ENCODE data around the gene KCTD5.

KCTD5 gene

DNA sequence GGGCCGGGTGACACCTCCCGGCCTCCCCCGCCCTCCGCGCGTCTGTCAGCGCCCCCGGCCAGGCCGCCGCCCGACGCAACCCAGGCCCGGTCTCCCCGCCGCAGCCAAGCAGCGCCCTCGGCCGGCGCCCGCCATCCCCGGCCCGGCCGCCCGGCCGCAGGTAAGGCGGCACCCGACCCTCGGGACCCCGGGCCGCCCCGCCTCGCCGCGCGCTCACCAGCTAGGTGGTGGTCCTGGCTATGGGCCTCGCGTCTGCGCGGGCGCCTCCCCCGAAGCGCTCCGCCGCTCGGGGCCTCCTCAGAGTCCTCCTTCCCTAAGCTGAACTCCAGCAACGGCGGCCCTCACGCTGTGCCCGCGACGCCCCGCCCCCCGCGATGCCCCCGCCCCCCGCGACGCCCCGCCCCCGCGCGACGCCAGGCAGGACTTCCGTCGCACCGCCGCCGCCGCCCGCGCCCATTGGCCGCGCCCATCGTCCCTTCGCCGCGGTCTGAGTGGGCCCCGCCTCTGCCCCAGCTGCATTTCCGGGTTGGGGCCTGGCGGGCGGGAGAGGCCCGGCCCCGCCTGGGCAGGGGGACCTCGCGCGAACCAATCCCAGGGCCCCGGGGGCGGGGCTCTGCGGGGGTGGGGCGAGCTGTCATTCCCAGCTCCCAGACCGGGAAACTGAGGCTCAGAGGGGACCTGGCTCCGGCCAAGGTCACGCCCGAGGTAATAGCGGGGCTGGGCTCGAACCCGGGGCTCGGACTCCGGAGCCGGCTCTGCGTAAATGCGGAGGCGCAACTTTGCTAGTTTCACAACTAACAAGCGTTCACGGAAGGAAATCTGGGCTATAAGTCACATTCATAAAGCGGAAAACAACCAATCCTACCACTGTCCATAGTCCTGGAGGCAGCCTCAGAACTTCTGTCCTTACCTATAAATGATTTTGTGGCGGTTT, 9.0 kb upstream of the KCTD5 start (continued):
- TF ChIP-seq, protein P1, sequence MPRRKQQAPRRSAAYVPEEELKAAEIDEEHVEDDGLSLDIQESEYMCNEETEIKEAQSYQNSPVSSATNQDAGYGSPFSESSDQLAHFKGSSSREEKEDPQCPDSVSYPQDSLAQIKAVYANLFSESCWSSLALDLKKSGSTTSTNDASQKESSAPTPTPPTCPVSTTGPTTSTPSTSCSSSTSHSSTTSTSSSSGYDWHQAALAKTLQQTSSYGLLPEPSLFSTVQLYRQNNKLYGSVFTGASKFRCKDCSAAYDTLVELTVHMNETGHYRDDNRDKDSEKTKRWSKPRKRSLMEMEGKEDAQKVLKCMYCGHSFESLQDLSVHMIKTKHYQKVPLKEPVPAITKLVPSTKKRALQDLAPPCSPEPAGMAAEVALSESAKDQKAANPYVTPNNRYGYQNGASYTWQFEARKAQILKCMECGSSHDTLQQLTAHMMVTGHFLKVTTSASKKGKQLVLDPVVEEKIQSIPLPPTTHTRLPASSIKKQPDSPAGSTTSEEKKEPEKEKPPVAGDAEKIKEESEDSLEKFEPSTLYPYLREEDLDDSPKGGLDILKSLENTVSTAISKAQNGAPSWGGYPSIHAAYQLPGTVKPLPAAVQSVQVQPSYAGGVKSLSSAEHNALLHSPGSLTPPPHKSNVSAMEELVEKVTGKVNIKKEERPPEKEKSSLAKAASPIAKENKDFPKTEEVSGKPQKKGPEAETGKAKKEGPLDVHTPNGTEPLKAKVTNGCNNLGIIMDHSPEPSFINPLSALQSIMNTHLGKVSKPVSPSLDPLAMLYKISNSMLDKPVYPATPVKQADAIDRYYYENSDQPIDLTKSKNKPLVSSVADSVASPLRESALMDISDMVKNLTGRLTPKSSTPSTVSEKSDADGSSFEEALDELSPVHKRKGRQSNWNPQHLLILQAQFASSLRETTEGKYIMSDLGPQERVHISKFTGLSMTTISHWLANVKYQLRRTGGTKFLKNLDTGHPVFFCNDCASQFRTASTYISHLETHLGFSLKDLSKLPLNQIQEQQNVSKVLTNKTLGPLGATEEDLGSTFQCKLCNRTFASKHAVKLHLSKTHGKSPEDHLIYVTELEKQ (tag by site-specific recombination; IDR thresholded peaks at IDR 0.05; ENCODE audit: borderline replicate concordance), result no peak
- TF ChIP-seq ZFP69B (tag by site-specific recombination; IDR thresholded peaks at IDR 0.05), result peak; percentile 13; the same call in 1 of the 2 replicates
- TF ChIP-seq BCL11B (tag by site-specific recombination; IDR thresholded peaks at IDR 0.05; ENCODE audit: low read depth), result 0 out of 2 replicates have a peak, but pooled peaks have one; percentile 33
- TF ChIP-seq, protein P2, sequence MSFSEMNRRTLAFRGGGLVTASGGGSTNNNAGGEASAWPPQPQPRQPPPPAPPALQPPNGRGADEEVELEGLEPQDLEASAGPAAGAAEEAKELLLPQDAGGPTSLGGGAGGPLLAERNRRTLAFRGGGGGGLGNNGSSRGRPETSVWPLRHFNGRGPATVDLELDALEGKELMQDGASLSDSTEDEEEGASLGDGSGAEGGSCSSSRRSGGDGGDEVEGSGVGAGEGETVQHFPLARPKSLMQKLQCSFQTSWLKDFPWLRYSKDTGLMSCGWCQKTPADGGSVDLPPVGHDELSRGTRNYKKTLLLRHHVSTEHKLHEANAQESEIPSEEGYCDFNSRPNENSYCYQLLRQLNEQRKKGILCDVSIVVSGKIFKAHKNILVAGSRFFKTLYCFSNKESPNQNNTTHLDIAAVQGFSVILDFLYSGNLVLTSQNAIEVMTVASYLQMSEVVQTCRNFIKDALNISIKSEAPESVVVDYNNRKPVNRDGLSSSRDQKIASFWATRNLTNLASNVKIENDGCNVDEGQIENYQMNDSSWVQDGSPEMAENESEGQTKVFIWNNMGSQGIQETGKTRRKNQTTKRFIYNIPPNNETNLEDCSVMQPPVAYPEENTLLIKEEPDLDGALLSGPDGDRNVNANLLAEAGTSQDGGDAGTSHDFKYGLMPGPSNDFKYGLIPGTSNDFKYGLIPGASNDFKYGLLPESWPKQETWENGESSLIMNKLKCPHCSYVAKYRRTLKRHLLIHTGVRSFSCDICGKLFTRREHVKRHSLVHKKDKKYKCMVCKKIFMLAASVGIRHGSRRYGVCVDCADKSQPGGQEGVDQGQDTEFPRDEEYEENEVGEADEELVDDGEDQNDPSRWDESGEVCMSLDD (tag by site-specific recombination; IDR thresholded peaks at IDR 0.05), result no peak
- 0 out of 2 replicates have a peak, but pooled peaks have one; percentile 10 for TF ChIP-seq ZNF596 (tag by site-specific recombination; IDR thresholded peaks at IDR 0.05)
- TF ChIP-seq, protein P3, sequence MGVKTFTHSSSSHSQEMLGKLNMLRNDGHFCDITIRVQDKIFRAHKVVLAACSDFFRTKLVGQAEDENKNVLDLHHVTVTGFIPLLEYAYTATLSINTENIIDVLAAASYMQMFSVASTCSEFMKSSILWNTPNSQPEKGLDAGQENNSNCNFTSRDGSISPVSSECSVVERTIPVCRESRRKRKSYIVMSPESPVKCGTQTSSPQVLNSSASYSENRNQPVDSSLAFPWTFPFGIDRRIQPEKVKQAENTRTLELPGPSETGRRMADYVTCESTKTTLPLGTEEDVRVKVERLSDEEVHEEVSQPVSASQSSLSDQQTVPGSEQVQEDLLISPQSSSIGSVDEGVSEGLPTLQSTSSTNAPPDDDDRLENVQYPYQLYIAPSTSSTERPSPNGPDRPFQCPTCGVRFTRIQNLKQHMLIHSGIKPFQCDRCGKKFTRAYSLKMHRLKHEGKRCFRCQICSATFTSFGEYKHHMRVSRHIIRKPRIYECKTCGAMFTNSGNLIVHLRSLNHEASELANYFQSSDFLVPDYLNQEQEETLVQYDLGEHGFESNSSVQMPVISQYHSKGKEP (tag by site-specific recombination; IDR thresholded peaks at IDR 0.05), result no peak
- TF ChIP-seq KLF16 (tag by site-specific recombination; IDR thresholded peaks at IDR 0.05), result 0 out of 2 replicates have a peak, but pooled peaks have one; percentile 24
- peak; percentile 14; the same call in 1 of the 2 replicates for TF ChIP-seq GLIS1 (tag by site-specific recombination; IDR thresholded peaks at IDR 0.05)
- TF ChIP-seq KLF7 (tag by site-specific recombination; IDR thresholded peaks at IDR 0.05; ENCODE audit: borderline replicate concordance), result no peak
- TF ChIP-seq KLF8 (tag by site-specific recombination; IDR thresholded peaks at IDR 0.05), result peak; percentile 71
- TF ChIP-seq ZNF600 (tag by site-specific recombination; IDR thresholded peaks at IDR 0.05), result peak; percentile 63; the same call in 1 of the 2 replicates
- TF ChIP-seq ZFP41 (tag by site-specific recombination; IDR thresholded peaks at IDR 0.05; ENCODE audit: borderline replicate concordance), result no peak
- TF ChIP-seq KLF9 (tag by site-specific recombination; IDR thresholded peaks at IDR 0.05; ENCODE audit: low read depth), result peak; percentile 76
- peak; percentile 25; the same call in 1 of the 2 replicates for TF ChIP-seq GLIS2 (tag by site-specific recombination; IDR thresholded peaks at IDR 0.05)
- peak; percentile 75 for TF ChIP-seq SP3 (tag by site-specific recombination; IDR thresholded peaks at IDR 0.05)
- TF ChIP-seq PATZ1 (tag by site-specific recombination; IDR thresholded peaks at IDR 0.05), result peak; percentile 61; the same call in 1 of the 2 replicates
- TF ChIP-seq, protein P4, sequence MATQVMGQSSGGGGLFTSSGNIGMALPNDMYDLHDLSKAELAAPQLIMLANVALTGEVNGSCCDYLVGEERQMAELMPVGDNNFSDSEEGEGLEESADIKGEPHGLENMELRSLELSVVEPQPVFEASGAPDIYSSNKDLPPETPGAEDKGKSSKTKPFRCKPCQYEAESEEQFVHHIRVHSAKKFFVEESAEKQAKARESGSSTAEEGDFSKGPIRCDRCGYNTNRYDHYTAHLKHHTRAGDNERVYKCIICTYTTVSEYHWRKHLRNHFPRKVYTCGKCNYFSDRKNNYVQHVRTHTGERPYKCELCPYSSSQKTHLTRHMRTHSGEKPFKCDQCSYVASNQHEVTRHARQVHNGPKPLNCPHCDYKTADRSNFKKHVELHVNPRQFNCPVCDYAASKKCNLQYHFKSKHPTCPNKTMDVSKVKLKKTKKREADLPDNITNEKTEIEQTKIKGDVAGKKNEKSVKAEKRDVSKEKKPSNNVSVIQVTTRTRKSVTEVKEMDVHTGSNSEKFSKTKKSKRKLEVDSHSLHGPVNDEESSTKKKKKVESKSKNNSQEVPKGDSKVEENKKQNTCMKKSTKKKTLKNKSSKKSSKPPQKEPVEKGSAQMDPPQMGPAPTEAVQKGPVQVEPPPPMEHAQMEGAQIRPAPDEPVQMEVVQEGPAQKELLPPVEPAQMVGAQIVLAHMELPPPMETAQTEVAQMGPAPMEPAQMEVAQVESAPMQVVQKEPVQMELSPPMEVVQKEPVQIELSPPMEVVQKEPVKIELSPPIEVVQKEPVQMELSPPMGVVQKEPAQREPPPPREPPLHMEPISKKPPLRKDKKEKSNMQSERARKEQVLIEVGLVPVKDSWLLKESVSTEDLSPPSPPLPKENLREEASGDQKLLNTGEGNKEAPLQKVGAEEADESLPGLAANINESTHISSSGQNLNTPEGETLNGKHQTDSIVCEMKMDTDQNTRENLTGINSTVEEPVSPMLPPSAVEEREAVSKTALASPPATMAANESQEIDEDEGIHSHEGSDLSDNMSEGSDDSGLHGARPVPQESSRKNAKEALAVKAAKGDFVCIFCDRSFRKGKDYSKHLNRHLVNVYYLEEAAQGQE (tag by site-specific recombination; IDR thresholded peaks at IDR 0.05), result peak; percentile 94
- peak; percentile 71; the same call in 1 of the 2 replicates for TF ChIP-seq ZNF335 (tag by site-specific recombination; conservative IDR thresholded peaks at IDR 0.05)
- TF ChIP-seq ZFHX2 (tag by site-specific recombination; conservative IDR thresholded peaks at IDR 0.05), result peak; percentile 43; the same call in 1 of the 2 replicates
- 0 out of 2 replicates have a peak, but pooled peaks have one; percentile 14 for TF ChIP-seq ZNF660 (tag by site-specific recombination; IDR thresholded peaks at IDR 0.05)
- TF ChIP-seq ZBTB17 (tag by site-specific recombination; IDR thresholded peaks at IDR 0.05), result no peak; the same call in 1 of the 2 replicates
- TF ChIP-seq ZNF140 (tag by site-specific recombination; IDR thresholded peaks at IDR 0.05), result no peak
